ENCODE measurements around the gene EVA1A. TPM values are rescaled to one million over a fixed set of nuclear protein-coding genes. Genes with fewer than 3 reads are reported as not detected.

EVA1A gene
- total RNA-seq, 1 experiment from 2014 or later: 10.8 TPM

DNA sequence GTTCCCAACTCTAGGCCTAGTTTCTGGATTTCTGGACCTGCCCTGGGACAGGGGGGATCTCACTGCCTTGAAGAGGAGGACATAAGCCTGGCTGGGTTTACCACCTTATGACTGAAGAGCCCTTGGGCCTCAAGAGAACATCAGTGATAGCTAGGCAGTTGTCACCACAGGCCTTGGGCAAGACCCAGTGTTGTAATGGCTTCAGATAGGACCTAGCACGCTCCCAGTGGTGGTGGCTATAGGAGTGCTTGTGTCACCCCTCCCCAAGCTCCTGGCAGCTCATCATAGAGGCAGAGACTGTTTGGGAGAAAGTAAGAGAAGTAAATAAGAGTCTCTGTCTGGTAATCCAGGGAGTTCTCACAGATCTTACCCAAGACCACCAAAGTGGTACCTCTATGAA lies 19.4 kb upstream of the EVA1A start:
- H3K79me2 ChIP-seq (ENCODE audit: low read depth): no peaks in the 10 kb centered on the region
- no peak overlapping the region for H2AFZ ChIP-seq
- H3K4me1 ChIP-seq (replicated peaks; ENCODE audit: insufficient read depth): peaks cover 18% of the 10 kb centered on the region
- TF ChIP-seq, protein P1, sequence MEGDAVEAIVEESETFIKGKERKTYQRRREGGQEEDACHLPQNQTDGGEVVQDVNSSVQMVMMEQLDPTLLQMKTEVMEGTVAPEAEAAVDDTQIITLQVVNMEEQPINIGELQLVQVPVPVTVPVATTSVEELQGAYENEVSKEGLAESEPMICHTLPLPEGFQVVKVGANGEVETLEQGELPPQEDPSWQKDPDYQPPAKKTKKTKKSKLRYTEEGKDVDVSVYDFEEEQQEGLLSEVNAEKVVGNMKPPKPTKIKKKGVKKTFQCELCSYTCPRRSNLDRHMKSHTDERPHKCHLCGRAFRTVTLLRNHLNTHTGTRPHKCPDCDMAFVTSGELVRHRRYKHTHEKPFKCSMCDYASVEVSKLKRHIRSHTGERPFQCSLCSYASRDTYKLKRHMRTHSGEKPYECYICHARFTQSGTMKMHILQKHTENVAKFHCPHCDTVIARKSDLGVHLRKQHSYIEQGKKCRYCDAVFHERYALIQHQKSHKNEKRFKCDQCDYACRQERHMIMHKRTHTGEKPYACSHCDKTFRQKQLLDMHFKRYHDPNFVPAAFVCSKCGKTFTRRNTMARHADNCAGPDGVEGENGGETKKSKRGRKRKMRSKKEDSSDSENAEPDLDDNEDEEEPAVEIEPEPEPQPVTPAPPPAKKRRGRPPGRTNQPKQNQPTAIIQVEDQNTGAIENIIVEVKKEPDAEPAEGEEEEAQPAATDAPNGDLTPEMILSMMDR (conservative IDR thresholded peaks at IDR 0.05): no peak
- no peak for TF ChIP-seq EZH2 (IDR thresholded peaks at IDR 0.05; ENCODE audit: low read depth)
- peaks cover 3% of the 10 kb centered on the region; the same call in 1 of the 2 replicates for H3F3A ChIP-seq (ENCODE audit: insufficient read depth, low read depth)
- POLR2A ChIA-PET (ENCODE audit: unreplicated experiment): no interaction called here
- CTCF ChIA-PET: interaction anchor here (0.9 kb wide), 1 partner anchor 26 kb away, joined by 3 read pairs; no protein-coding TSS in a partner anchor
- H3K27ac ChIP-seq: no peak overlapping the region
- H3K9me2 ChIP-seq (ENCODE audit: insufficient read depth): no peaks in the 10 kb centered on the region
- H3K4me3 ChIP-seq: no peak overlapping the region
- H3K36me3 ChIP-seq (ENCODE audit: low read depth): no peaks in the 10 kb centered on the region
- no peaks in the 10 kb centered on the region for H3K9me3 ChIP-seq (ENCODE audit: insufficient read depth, low read depth)
- H4K20me1 ChIP-seq (ENCODE audit: insufficient read depth): no peaks in the 10 kb centered on the region
- BruUV-seq (replicated peaks): no TSS peak
- no peaks in the 10 kb centered on the region for H3K27me3 ChIP-seq (ENCODE audit: insufficient read depth, low read depth)
- intact Hi-C loops (cut with micrococcal nuclease; ENCODE audit: unreplicated experiment): no loop called here
- DNase-seq: no peak
- no peak overlapping the region for H3K4me2 ChIP-seq

GRCh38 chr2:75579186-75579585 lies 18.4 kb upstream of the EVA1A start:
- no TSS peak for BruUV-seq (replicated peaks)
- Histone ChIP-seq H3K36me3 (ENCODE audit: low read depth) (no peaks in the 10 kb centered on the region), H3K4me1 (replicated peaks; ENCODE audit: insufficient read depth) (peaks cover 18% of the 10 kb centered on the region), H3K27me3 (ENCODE audit: insufficient read depth, low read depth) (no peaks in the 10 kb centered on the region), H3K4me2 (no peak overlapping the region), H3K9me3 (ENCODE audit: insufficient read depth, low read depth) (no peaks in the 10 kb centered on the region), H3K79me2 (ENCODE audit: low read depth) (no peaks in the 10 kb centered on the region), H2AFZ (no peak overlapping the region), H3F3A (ENCODE audit: insufficient read depth, low read depth) (peaks cover 3% of the 10 kb centered on the region; the same call in 1 of the 2 replicates), H4K20me1 (ENCODE audit: insufficient read depth) (no peaks in the 10 kb centered on the region), H3K27ac (no peak overlapping the region), H3K9me2 (ENCODE audit: insufficient read depth) (no peaks in the 10 kb centered on the region), H3K4me3 (no peak overlapping the region)
- no peak for DNase-seq
- ChIA-PET POLR2A (ENCODE audit: unreplicated experiment) (no interaction called here), CTCF (interaction anchor here (0.9 kb wide), 1 partner anchor 27 kb away, joined by 3 read pairs; no protein-coding TSS in a partner anchor)
- intact Hi-C loops (cut with micrococcal nuclease; ENCODE audit: unreplicated experiment): no loop called here
- TF ChIP-seq, protein P1 (conservative IDR thresholded peaks at IDR 0.05): no peak
- no peak for TF ChIP-seq EZH2 (IDR thresholded peaks at IDR 0.05; ENCODE audit: low read depth)

GRCh38 chr2:75577280-75577679 lies 16.5 kb upstream of the EVA1A start:
- BruUV-seq (replicated peaks): no TSS peak
- no peaks in the 10 kb centered on the region for H3K79me2 ChIP-seq (ENCODE audit: low read depth)

More at GRCh38 chr2:75577280-75577679, 16.5 kb upstream of the EVA1A start:
- H3F3A ChIP-seq (ENCODE audit: insufficient read depth, low read depth): peaks cover 3% of the 10 kb centered on the region; the same call in 1 of the 2 replicates
- intact Hi-C loops (cut with micrococcal nuclease; ENCODE audit: unreplicated experiment): no loop called here
- ChIA-PET CTCF (no interaction called here), POLR2A (ENCODE audit: unreplicated experiment) (no interaction called here)
- H3K9me2 ChIP-seq (ENCODE audit: insufficient read depth): no peaks in the 10 kb centered on the region
- H3K27me3 ChIP-seq (ENCODE audit: insufficient read depth, low read depth): no peaks in the 10 kb centered on the region
- no peaks in the 10 kb centered on the region for H3K36me3 ChIP-seq (ENCODE audit: low read depth)
- H3K27ac ChIP-seq: peak overlapping the region; percentile 11; the same call in 1 of the 2 replicates
- no peaks in the 10 kb centered on the region for H3K9me3 ChIP-seq (ENCODE audit: insufficient read depth, low read depth)
- peaks cover 18% of the 10 kb centered on the region for H3K4me1 ChIP-seq (replicated peaks; ENCODE audit: insufficient read depth)
- peak in 1 of 2 experiments; percentile 94 for DNase-seq
- no peaks in the 10 kb centered on the region for H4K20me1 ChIP-seq (ENCODE audit: insufficient read depth)
- no peak overlapping the region for H3K4me3 ChIP-seq
- no peak for TF ChIP-seq EZH2 (IDR thresholded peaks at IDR 0.05; ENCODE audit: low read depth)
- TF ChIP-seq, protein P1 (conservative IDR thresholded peaks at IDR 0.05): no peak
- H2AFZ ChIP-seq: no peak overlapping the region
- peak overlapping the region; percentile 34 for H3K4me2 ChIP-seq
